CD4-positive, alpha-beta T cell treated with Interleukin-15 for 4 hours (primary cell): ENCODE data around the gene SLC48A1.

Source experiments
- DNase-seq: peaks from one replicate; pipeline ENCODE4 v3.0.0-alpha.2; 2020; ENCODE audit warnings: low spot score

Gene SLC48A1

DNA sequence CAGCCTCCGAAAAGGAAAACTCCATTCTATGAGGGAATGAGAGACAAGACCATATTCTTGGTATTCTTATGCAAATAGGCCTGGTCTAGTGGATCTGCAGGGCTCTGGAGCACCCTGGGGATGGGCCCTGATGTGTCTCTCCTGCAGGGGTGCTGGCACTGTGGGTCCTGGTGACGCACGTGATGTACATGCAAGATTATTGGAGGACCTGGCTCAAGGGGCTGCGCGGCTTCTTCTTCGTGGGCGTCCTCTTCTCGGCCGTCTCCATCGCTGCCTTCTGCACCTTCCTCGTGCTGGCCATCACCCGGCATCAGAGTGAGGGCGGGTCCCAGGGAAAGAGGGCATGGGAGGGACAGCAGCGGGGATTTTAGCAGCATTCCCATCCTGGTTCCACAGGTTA lies 5.8 kb downstream of the SLC48A1 start:
- DNase-seq, result no peak

DNA sequence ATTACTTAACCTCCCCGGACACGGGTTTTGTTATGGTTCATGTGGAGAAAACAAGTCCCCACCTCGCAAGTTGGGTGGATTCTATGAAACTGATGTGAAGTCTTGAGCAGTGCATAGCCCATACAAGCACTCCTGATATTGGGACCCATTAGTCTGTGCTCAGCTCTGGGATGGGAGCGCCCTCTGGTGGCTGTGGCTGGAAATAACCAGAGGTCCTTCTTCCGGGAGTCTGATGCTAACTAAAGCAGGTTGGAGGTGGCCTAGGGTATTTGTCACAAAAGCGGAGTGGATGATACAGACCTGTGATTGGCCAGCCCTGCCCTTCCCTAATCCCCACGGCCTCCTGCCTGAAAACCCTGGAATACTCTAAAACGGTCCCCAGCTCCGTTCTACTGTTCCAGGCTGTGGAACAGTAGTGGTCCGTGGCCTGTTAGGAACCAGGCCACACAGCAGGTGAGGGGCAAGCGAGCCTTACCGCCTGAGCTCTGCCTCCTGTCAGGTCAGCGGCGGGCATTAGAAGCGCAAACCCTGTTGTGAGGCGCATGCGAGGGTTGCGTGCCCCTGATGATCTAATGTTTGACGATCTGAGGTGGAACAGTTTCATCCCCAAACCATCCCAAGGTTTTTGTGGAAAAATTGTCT lies 6.4 kb downstream of the SLC48A1 start:
- peak; percentile 93 for DNase-seq

DNA sequence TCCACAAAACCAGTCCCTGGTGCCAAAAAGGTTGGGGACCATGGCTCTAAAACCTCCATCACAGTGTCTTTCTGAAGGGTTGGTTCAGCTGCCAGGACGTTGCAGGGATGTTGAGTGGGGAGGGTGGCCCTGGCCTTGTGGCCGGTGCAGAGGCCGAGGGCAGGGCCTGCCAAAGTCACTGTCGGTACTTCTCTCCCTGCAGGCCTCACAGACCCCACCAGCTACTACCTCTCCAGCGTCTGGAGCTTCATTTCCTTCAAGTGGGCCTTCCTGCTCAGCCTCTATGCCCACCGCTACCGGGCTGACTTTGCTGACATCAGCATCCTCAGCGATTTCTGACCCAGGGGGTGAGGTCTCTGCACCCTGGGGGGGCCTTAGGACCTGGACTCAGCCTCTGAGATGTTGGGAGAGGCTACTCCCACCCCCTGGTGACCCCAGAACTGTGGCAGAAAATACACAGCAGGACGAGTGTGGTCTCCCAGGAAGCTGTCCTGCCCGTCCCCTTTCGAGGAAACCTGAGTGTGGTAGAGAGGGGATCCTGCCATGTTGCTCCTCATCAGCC lies 7.0 kb downstream of the SLC48A1 start:
- no peak for DNase-seq

- no peak for DNase-seq
These were observed 8.7 kb downstream of the SLC48A1 start for GRCh38 chr12:47781479-47782371.

- no peak for DNase-seq
These were observed 9.3 kb downstream of the SLC48A1 start for GRCh38 chr12:47782372-47782770.

DNA sequence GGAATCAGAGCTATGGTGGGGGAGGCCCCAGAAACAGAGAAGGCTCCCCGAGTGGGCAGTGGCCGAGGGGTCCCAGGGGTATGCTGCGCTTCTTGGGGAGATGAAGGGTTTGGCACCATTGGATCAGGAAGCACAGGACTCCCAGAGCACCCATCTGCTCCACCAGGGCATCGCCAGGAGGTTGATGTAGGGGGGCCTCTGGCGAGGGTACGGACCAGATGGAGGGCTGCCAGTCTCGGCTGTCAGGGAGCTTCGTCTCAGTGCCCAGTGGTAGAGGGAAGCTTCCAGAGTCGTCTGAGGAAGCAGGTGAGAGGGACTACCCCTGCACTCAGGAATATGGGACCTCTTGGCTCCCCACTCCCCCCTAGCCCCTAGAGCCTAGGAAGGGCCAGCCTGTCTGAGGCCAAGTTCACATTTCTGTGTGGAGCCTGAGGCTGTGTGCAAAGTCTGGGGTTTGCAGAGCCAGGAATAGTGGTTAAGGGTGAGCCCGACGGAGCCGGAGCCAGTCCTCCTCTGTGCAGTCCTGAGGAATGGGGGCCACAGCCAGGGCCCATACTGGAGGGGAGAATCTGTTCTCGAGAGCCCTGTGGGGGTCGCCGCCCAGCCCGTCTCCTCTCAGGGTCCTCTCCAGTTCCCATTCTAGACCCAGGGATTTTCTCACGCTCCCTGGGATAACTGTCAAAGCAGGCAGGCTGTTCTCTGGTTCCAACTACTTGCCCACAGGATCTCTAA lies 10.2 kb downstream of the SLC48A1 start:
- no peak for DNase-seq

DNA sequence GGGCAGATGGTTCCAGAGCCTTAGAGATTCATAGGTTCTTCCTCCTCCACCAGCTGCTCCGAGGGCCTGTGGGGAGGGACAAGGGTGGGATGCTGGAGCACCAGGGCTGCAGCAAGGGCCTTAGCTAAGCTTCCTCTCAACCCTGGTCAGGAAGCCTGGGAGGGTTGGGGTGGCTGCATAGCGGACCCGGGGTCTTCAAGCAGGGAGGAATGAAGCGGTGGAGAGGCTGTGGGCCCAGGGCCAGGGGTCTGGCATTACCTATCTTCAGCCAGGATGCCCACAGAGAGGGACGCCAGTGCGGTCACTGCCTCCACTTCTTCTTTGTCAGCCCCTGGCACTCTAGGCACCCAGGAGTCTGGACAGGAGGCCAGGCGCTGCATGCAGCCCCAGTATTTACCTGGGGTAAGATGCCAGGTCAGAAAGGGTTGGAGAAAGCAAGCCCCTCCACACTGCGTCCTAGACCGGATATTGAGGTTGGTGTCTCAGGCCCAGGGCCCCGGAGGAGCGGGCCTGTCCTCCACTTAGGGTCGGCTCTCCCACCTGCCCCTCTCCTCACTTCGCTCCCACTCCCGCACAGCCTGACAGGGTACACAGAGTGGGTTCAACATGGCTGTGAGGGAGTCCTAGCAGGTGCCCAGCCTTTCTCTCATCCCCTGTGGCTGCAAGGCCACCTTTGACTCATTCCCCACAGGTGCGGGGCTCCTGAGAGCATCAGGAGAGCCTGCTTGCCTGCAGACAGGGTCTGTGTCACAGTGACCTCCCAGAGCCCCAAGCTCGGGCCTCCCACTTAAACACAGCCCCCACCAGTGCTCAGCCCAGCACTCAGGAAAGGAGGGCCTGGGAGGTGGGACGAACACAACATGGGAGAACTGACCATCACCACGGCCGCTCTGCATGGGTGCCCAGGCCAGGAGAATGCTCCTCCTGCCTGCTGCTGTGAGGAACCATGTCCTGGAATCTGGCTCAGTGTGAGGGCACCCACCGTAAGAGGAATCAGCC lies 11.1 kb downstream of the SLC48A1 start:
- DNase-seq, result no peak

- DNase-seq, result no peak
These were observed 12.2 kb downstream of the SLC48A1 start for GRCh38 chr12:47785036-47785886.

- DNase-seq, result no peak
These were observed 13.0 kb downstream of the SLC48A1 start for GRCh38 chr12:47785887-47786661.

- DNase-seq, result no peak
These were observed 13.7 kb downstream of the SLC48A1 start for GRCh38 chr12:47786662-47787280.

DNA sequence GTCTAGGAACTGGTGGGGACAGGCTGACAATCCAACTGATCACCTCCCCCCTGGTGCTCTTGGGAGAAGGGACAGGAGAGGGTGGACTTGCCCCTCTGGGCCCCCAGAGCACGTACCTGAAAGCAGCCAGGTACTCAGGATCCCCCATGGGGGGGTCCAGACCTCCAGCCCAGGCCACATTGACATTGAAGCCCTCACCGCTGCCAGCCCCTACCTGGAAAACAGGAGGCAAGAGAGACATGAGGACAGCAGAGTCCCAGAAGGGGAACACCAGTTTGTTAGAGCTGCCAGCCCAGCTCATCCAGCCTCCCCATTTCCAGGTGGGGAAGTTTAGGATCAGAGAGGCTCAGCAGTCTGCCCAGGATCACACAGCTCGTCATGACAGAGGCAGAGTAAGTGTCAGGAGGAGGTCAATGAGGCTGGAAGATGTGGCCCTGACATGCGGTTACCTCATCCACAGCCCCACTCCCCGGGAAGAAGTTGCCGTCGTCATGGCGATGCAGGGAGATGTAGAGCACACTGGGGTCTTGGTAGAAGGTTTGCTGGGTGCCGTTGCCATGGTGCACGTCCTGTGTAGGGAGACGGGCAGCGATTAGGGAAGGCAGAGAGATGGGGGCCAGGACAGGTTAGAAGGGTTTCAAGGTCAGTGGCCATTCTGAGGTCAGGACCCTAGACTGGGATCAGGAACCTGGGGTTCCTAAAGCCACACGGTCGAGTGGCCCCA lies 14.7 kb downstream of the SLC48A1 start:
- no peak for DNase-seq

GRCh38 chr12:47789141-47789540 lies 16.1 kb downstream of the SLC48A1 start:
- DNase-seq, result no peak

GRCh38 chr12:47789712-47790489 lies 16.9 kb downstream of the SLC48A1 start:
- DNase-seq, result no peak

GRCh38 chr12:47790676-47791350 lies 17.8 kb downstream of the SLC48A1 start:
- DNase-seq, result no peak

GRCh38 chr12:47791351-47791746 lies 18.3 kb downstream of the SLC48A1 start:
- DNase-seq, result no peak

DNA sequence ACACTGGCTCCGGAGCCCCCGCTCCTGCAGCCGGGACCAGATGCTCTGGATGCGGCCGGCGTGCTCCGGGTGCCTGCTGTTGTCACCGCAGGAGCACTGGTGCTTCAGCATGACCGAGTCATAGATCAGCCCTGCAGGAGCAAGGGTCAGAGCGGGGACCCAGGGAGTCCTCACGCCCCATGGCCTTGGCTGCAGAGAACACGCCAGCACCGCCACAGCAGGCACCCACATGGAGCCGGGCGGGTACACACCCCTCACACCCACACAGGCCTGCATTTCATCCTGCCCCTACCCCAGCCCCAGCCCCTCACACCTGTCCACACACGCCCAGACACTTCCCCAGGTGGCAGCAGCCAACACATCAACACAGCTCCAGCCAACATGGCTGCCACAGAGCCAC lies 18.8 kb downstream of the SLC48A1 start:
- no peak for DNase-seq
